Measurements from ENCODE around the gene GATM.

Gene GATM

GRCh38 chr15:45397116-45397665 is 18.8 kb upstream of the GATM start:
- DNase-seq = no peak
- TF ChIP-seq POLR2A (IDR thresholded peaks at IDR 0.05; ENCODE audit: low read length) (no peak), GATA1 (IDR thresholded peaks at IDR 0.05; ENCODE audit: low read depth, low read length) (no peak)

GRCh38 chr15:45395943-45396342 is 17.6 kb upstream of the GATM start:
- no peak for TF ChIP-seq POLR2A (IDR thresholded peaks at IDR 0.05; ENCODE audit: low read length)
- no peak for TF ChIP-seq GATA1 (IDR thresholded peaks at IDR 0.05; ENCODE audit: low read depth, low read length)

GRCh38 chr15:45394681-45395080 is 16.3 kb upstream of the GATM start:
- no peak for DNase-seq
- TF ChIP-seq POLR2A (IDR thresholded peaks at IDR 0.05; ENCODE audit: low read length) = no peak
- no peak for TF ChIP-seq GATA1 (IDR thresholded peaks at IDR 0.05; ENCODE audit: low read depth, low read length)

More at GRCh38 chr15:45395943-45396342, 17.6 kb upstream of the GATM start:
- DNase-seq = no peak

GRCh38 chr15:45393851-45394250 is 15.5 kb upstream of the GATM start:
- DNase-seq = no peak

GRCh38 chr15:45392584-45392855 is 14.2 kb upstream of the GATM start:
- no peak for TF ChIP-seq POLR2A (IDR thresholded peaks at IDR 0.05; ENCODE audit: low read length)
- no peak for DNase-seq

More at GRCh38 chr15:45393851-45394250, 15.5 kb upstream of the GATM start:
- TF ChIP-seq POLR2A (IDR thresholded peaks at IDR 0.05; ENCODE audit: low read length) = no peak
- TF ChIP-seq GATA1 (IDR thresholded peaks at IDR 0.05; ENCODE audit: low read depth, low read length) = no peak

GRCh38 chr15:45391746-45392583 is 13.6 kb upstream of the GATM start:
- no peak for TF ChIP-seq GATA1 (IDR thresholded peaks at IDR 0.05; ENCODE audit: low read depth, low read length)
- TF ChIP-seq POLR2A (IDR thresholded peaks at IDR 0.05; ENCODE audit: low read length) = no peak
- no peak for DNase-seq

GRCh38 chr15:45389351-45389750 is 11.0 kb upstream of the GATM start:
- no peak for DNase-seq
- TF ChIP-seq POLR2A (IDR thresholded peaks at IDR 0.05; ENCODE audit: low read length) = no peak
- TF ChIP-seq GATA1 (IDR thresholded peaks at IDR 0.05; ENCODE audit: low read depth, low read length) = no peak

- no peak for DNase-seq
- no peak for TF ChIP-seq GATA1 (IDR thresholded peaks at IDR 0.05; ENCODE audit: low read depth, low read length)
- no peak for TF ChIP-seq POLR2A (IDR thresholded peaks at IDR 0.05; ENCODE audit: low read length)
Observed at GRCh38 chr15:45387380-45388007, 9.2 kb upstream of the GATM start.

- no peak for DNase-seq
- no peak for TF ChIP-seq POLR2A (IDR thresholded peaks at IDR 0.05; ENCODE audit: low read length)
- no peak for TF ChIP-seq GATA1 (IDR thresholded peaks at IDR 0.05; ENCODE audit: low read depth, low read length)
Observed at GRCh38 chr15:45386974-45387373, 8.6 kb upstream of the GATM start.

- no peak for DNase-seq
- TF ChIP-seq GATA1 (IDR thresholded peaks at IDR 0.05; ENCODE audit: low read depth, low read length) (no peak), POLR2A (IDR thresholded peaks at IDR 0.05; ENCODE audit: low read length) (no peak)
Observed at GRCh38 chr15:45386420-45386819, 8.1 kb upstream of the GATM start.

GRCh38 chr15:45385590-45385989 is 7.2 kb upstream of the GATM start:
- TF ChIP-seq GATA1 (IDR thresholded peaks at IDR 0.05; ENCODE audit: low read depth, low read length) (no peak), POLR2A (IDR thresholded peaks at IDR 0.05; ENCODE audit: low read length) (no peak)
- no peak for DNase-seq

GRCh38 chr15:45384700-45385099 is 6.4 kb upstream of the GATM start:
- no peak for TF ChIP-seq POLR2A (IDR thresholded peaks at IDR 0.05; ENCODE audit: low read length)

GRCh38 chr15:45378913-45379262 is 544 bp upstream of the GATM start:
- TF ChIP-seq POLR2A (IDR thresholded peaks at IDR 0.05; ENCODE audit: low read length) (no peak), GATA1 (IDR thresholded peaks at IDR 0.05; ENCODE audit: low read depth, low read length) (no peak)
- DNase-seq = no peak

More at GRCh38 chr15:45384700-45385099, 6.4 kb upstream of the GATM start:
- no peak for DNase-seq

GRCh38 chr15:45377609-45378148 is 665 bp downstream of the GATM start:
- no peak for TF ChIP-seq POLR2A (IDR thresholded peaks at IDR 0.05; ENCODE audit: low read length)
- no peak for TF ChIP-seq GATA1 (IDR thresholded peaks at IDR 0.05; ENCODE audit: low read depth, low read length)
- no peak for DNase-seq
